DND-41 (cell line): ENCODE results near the gene SLC44A2.
A peak's percentile ranks its signal among the peaks of the same experiment; 100 is the strongest.
"Not testable (repeated sequence)": the region's sequence is repeated elsewhere in the genome, so short reads cannot be mapped to it uniquely, and the experiment has no call there.

Experiments
- ATAC-seq: fragments of 200-7000 bp; cut with Tn5 transposase; 3 replicates; pipeline ENCODE4 v1.9.1; 2021; ENCODE audit warnings: low read depth; ENCODE audit not compliant: insufficient read depth
- DNase-seq: peaks from one replicate; pipeline ENCODE4 v3.0.0-alpha.2; 2020
- H2AFZ ChIP-seq: 2 replicates; pipeline ENCODE4 v1.6.0; 2012; ENCODE audit warnings: low read depth, low read length
- H3K27ac ChIP-seq: 2 replicates; pipeline ENCODE4 v1.5.1; 2012; ENCODE audit warnings: low read length, inconsistent platforms
- H3K27me3 ChIP-seq: fragments of 200-600 bp; sonication (generic); 2 replicates; pipeline ENCODE4 v1.6.0; 2012; ENCODE audit warnings: low read length, mild to moderate bottlenecking, inconsistent platforms; ENCODE audit not compliant: insufficient read depth, poor library complexity
- H3K36me3 ChIP-seq: 2 replicates; pipeline ENCODE4 v1.5.1; 2012; ENCODE audit warnings: low read length, inconsistent platforms; ENCODE audit not compliant: insufficient read depth
- H3K4me1 ChIP-seq: 2 replicates; pipeline ENCODE4 v1.5.1; 2012; ENCODE audit warnings: mild to moderate bottlenecking, low read length; ENCODE audit not compliant: insufficient read depth
- H3K4me2 ChIP-seq: 2 replicates; pipeline ENCODE4 v1.6.0; 2012; ENCODE audit warnings: mild to moderate bottlenecking, moderate library complexity, low read length, inconsistent platforms; ENCODE audit not compliant: insufficient read depth
- H3K4me3 ChIP-seq, 2 experiments: fragments of 200-600 bp in 1 of 2; shearing (Covaris generic) in 1 of 2; 2 replicates each; pipeline ENCODE4 v1.5.1; 2012 to 2016; ENCODE audit warnings: inconsistent platforms in 2 of 2, low read length in 2 of 2, mild to moderate bottlenecking in 2 of 2, low read depth in 1 of 2, moderate library complexity in 1 of 2
- H3K79me2 ChIP-seq: 2 replicates; pipeline ENCODE4 v1.6.0; 2012; ENCODE audit warnings: low read length, inconsistent platforms; ENCODE audit not compliant: insufficient read depth
- H3K9ac ChIP-seq: 2 replicates; pipeline ENCODE4 v1.6.0; 2012; ENCODE audit warnings: low read depth, mild to moderate bottlenecking, inconsistent platforms, low read length, moderate library complexity
- H3K9me3 ChIP-seq: 2 replicates; pipeline ENCODE4 v1.5.1; 2012; ENCODE audit warnings: low read length, moderate library complexity, mild to moderate bottlenecking, inconsistent platforms; ENCODE audit not compliant: insufficient read depth, severe bottlenecking
- H4K20me1 ChIP-seq: 2 replicates; pipeline ENCODE4 v1.6.0; 2012; ENCODE audit warnings: low read length; ENCODE audit not compliant: insufficient read depth
- CTCF ChIP-seq: IDR thresholded peaks from 2 replicates; pipeline ENCODE4 v1.5.1; 2012; ENCODE audit warnings: borderline replicate concordance, low read length, moderate library complexity, mild to moderate bottlenecking; ENCODE audit not compliant: poor library complexity, severe bottlenecking; ENCODE audit errors: extremely low read depth
- EZH2 ChIP-seq: IDR thresholded peaks from 3 replicates; pipeline ENCODE4 v1.6.1; 2012; ENCODE audit warnings: borderline replicate concordance, low read depth, mild to moderate bottlenecking, moderate library complexity, low read length, inconsistent platforms; ENCODE audit not compliant: severe bottlenecking

The SLC44A2 gene

GRCh38 chr19:10660346-10660745, 35.0 kb downstream of the SLC44A2 start:
- Histone ChIP-seq H3K27me3 (no peaks in the 10 kb centered on the region), H3K27ac (no peak overlapping the region), H3K79me2 (peaks cover 100% of the 10 kb centered on the region), H3K4me1 (peaks cover 46% of the 10 kb centered on the region), H3K4me2 (peak overlapping the region; percentile 26; the same call in 1 of the 2 replicates), H3K36me3 (peaks cover 81% of the 10 kb centered on the region), H2AFZ (no peak overlapping the region), H3K4me3 (no peak overlapping the region), H3K9ac (no peak overlapping the region), H3K9me3 (no peaks in the 10 kb centered on the region), H4K20me1 (peaks cover 97% of the 10 kb centered on the region)
- TF ChIP-seq EZH2 = no peak
- no peak for TF ChIP-seq CTCF
- no peak for ATAC-seq
- no peak for DNase-seq

GRCh38 chr19:10661946-10662345, 36.6 kb downstream of the SLC44A2 start:
- Histone ChIP-seq H2AFZ (no peak overlapping the region), H4K20me1 (peaks cover 97% of the 10 kb centered on the region), H3K9ac (no peak overlapping the region), H3K79me2 (peaks cover 100% of the 10 kb centered on the region), H3K4me1 (peaks cover 30% of the 10 kb centered on the region), H3K9me3 (no peaks in the 10 kb centered on the region), H3K27me3 (no peaks in the 10 kb centered on the region), H3K36me3 (peaks cover 75% of the 10 kb centered on the region), H3K4me2 (no peak overlapping the region), H3K27ac (no peak overlapping the region), H3K4me3 (no peak overlapping the region)
- DNase-seq (no peak), ATAC-seq (no peak)
- TF ChIP-seq CTCF (no peak), EZH2 (no peak)

DNA sequence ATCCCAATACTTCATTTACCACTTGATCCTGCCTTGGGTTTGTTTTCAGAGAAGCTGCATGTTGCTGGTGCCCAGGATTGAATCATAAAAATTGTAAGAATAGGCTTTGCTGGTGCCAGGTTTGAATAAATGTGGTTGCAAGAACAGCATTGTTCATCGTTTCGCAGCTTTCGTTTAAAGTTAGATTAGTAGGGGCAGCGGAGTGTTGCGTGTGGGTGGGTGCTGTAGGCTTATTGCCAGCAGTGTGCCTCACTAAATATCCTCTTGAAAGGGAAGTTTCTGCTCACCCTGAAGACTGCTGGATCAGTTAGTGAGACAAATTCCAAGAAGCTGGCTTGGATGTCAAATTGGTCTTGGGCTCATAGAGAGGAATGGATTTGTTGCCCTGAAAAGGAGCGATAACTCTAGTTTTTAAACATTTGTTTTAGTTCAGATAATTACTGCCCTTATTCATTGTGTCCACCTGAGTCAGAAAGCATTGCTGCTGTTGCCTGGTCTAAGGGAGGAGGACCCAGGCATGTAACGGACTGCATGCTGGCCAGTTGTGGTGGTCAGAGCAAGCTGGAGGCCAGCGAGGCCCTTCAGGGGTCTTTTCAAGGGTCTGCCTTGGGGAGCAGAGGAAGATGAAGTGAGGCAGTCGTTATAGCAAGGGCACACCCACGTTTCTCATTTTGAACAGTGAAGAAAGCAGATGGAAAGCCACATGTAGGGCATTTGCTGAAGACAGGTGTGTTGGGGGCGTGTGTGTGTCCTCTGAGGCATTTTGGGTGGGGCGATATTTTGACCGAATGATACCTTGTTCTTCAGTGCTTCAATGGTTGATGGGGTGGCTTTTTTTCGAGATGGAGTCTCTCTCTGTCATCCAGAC, 37.3 kb downstream of the SLC44A2 start:
- no peak for TF ChIP-seq CTCF
- no peak for TF ChIP-seq EZH2
- DNase-seq = no peak
- no peak overlapping the region for H3K27ac ChIP-seq
- no peak overlapping the region for H3K4me3 ChIP-seq
- H3K4me1 ChIP-seq = peaks cover 23% of the 10 kb centered on the region
- H3K36me3 ChIP-seq = peaks cover 75% of the 10 kb centered on the region
- no peaks in the 10 kb centered on the region for H3K9me3 ChIP-seq
- no peak overlapping the region for H2AFZ ChIP-seq
- H3K9ac ChIP-seq = no peak overlapping the region
- H3K4me2 ChIP-seq = no peak overlapping the region
- H3K27me3 ChIP-seq = no peaks in the 10 kb centered on the region
- peaks cover 100% of the 10 kb centered on the region for H3K79me2 ChIP-seq
- peaks cover 97% of the 10 kb centered on the region for H4K20me1 ChIP-seq
- ATAC-seq = peak; percentile 15; the same call in 1 of the 3 replicates

- H3K9me3 ChIP-seq, H3K27ac ChIP-seq, DNase-seq, H3K4me2 ChIP-seq, H2AFZ ChIP-seq, H3K27me3 ChIP-seq, H3K4me3 ChIP-seq, ATAC-seq, H3K9ac ChIP-seq: not testable (repeated sequence)
- peaks cover 100% of the 10 kb centered on the region for H3K79me2 ChIP-seq
- peaks cover 97% of the 10 kb centered on the region for H4K20me1 ChIP-seq
- H3K36me3 ChIP-seq = peaks cover 75% of the 10 kb centered on the region
- H3K4me1 ChIP-seq = peaks cover 23% of the 10 kb centered on the region; the same call in 1 of the 2 replicates
Measured at GRCh38 chr19:10663252-10663563, 37.9 kb downstream of the SLC44A2 start.
